ENCODE results near the gene TRAPPC5.

- TF ChIP-seq, protein P1, sequence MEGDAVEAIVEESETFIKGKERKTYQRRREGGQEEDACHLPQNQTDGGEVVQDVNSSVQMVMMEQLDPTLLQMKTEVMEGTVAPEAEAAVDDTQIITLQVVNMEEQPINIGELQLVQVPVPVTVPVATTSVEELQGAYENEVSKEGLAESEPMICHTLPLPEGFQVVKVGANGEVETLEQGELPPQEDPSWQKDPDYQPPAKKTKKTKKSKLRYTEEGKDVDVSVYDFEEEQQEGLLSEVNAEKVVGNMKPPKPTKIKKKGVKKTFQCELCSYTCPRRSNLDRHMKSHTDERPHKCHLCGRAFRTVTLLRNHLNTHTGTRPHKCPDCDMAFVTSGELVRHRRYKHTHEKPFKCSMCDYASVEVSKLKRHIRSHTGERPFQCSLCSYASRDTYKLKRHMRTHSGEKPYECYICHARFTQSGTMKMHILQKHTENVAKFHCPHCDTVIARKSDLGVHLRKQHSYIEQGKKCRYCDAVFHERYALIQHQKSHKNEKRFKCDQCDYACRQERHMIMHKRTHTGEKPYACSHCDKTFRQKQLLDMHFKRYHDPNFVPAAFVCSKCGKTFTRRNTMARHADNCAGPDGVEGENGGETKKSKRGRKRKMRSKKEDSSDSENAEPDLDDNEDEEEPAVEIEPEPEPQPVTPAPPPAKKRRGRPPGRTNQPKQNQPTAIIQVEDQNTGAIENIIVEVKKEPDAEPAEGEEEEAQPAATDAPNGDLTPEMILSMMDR (IDR thresholded peaks at IDR 0.05; ENCODE audit: low read depth, low read length) = no peak
- no peak for TF ChIP-seq EZH2phosphoT487 (IDR thresholded peaks at IDR 0.05; ENCODE audit: low read depth)
These were observed 22.4 kb upstream of the TRAPPC5 start for GRCh38 chr19:7658219-7658686.

Data from OCI-LY3 (cell line).